CD4-positive, alpha-beta memory T cell (primary cell): ENCODE measurements around the gene CERS6. TPM values are rescaled to one million over a fixed set of nuclear protein-coding genes. Genes with fewer than 3 reads are reported as not detected.
A peak's percentile ranks its signal among the peaks of the same experiment; 100 is the strongest.

Experiments used
- CTCF ChIA-PET: fragments of 350-600 bp; sonication (Branson Sonifier 250); formaldehyde crosslinking; loops from one replicate; lab custom pipeline; 2021; ENCODE audit warnings: inconsistent platforms; ENCODE audit not compliant: partially characterized antibody; lab: Charles Lee
- POLR2A ChIA-PET: fragments of 350-600 bp; sonication (Branson Sonifier 250); formaldehyde crosslinking; loops from one replicate; lab custom pipeline; 2021; ENCODE audit not compliant: partially characterized antibody; lab: Charles Lee
- DNase-seq, 5 donors: peaks; one replicate each; pipeline versions ENCODE4 v3.0.0 to v3.0.0-alpha.2; 2020 to 2022; ENCODE audit warnings: mixed read lengths in 1 of 5
- H3K27ac ChIP-seq: one replicate; pipeline ENCODE4 v1.7.0; 2013; ENCODE audit warnings: low read depth, low read length
- H3K27me3 ChIP-seq: 2 replicates; pipeline ENCODE4 v1.7.0; 2013; ENCODE audit warnings: mild to moderate bottlenecking, low read length, moderate library complexity; ENCODE audit not compliant: insufficient read depth
- H3K36me3 ChIP-seq: 2 replicates; pipeline ENCODE4 v1.7.0; 2013; ENCODE audit warnings: mild to moderate bottlenecking, low read length, moderate library complexity; ENCODE audit not compliant: insufficient read depth
- H3K4me1 ChIP-seq: 2 replicates; pipeline ENCODE4 v1.7.0; 2013; ENCODE audit warnings: mild to moderate bottlenecking, low read length, moderate library complexity; ENCODE audit not compliant: insufficient read depth
- H3K4me3 ChIP-seq, 2 donors: one replicate each; pipeline ENCODE4 v1.7.0; 2013; ENCODE audit warnings: low read length in 2 of 2, mild to moderate bottlenecking in 1 of 2
- H3K9me3 ChIP-seq, 2 donors: one replicate each; pipeline ENCODE4 v1.7.0; 2013; ENCODE audit warnings: low read length in 2 of 2, control low read depth in 1 of 2; ENCODE audit not compliant: control insufficient read depth in 1 of 2
- H3K27ac Mint-ChIP-seq, 7 donors: one replicate each; pipeline ENCODE4 v1.8.0; 2020 to 2021; ENCODE audit warnings: mixed read lengths in 7 of 7, mild to moderate bottlenecking in 6 of 7, inconsistent platforms in 3 of 7, moderate library complexity in 3 of 7
- H3K27me3 Mint-ChIP-seq, 2 donors: one replicate each; pipeline ENCODE4 v1.8.0; 2020 to 2021; ENCODE audit warnings: mixed read lengths in 2 of 2
- H3K36me3 Mint-ChIP-seq, 2 donors: one replicate each; pipeline ENCODE4 v1.8.0; 2020 to 2021; ENCODE audit warnings: mixed read lengths in 2 of 2, inconsistent platforms in 1 of 2, mild to moderate bottlenecking in 1 of 2
- H3K4me1 Mint-ChIP-seq, 4 donors: one replicate each; pipeline ENCODE4 v1.8.0; 2020 to 2021; ENCODE audit warnings: mixed read lengths in 4 of 4, mild to moderate bottlenecking in 1 of 4
- H3K4me3 Mint-ChIP-seq, 8 donors: one replicate each; pipeline ENCODE4 v1.8.0; 2020 to 2021; ENCODE audit warnings: mixed read lengths in 8 of 8, mild to moderate bottlenecking in 7 of 8, moderate library complexity in 6 of 8, inconsistent platforms in 3 of 8
- H3K9me3 Mint-ChIP-seq, 8 donors: one replicate each; pipeline ENCODE4 v1.8.0; 2020 to 2021; ENCODE audit warnings: mixed read lengths in 8 of 8, mild to moderate bottlenecking in 5 of 8, inconsistent platforms in 3 of 8, moderate library complexity in 1 of 8
- intact Hi-C: fragments of 100-400 bp; cut with micrococcal nuclease; formaldehyde crosslinking; loops from one replicate; pipeline ENCODE4 v1.15.1; 2023
- polyA plus RNA-seq, 2 donors: library from polyadenylated mRNA; unstranded; fragments of 300-500 nt; fragmentation: Illumina TruSeq; gene quantifications; one replicate each; pipeline ENCODE4 v1.2.3, GENCODE V29; 2021
- total RNA-seq, 2 experiments: library from RNA; stranded (reverse); gene quantifications; one replicate each; pipeline ENCODE4 v1.2.3, GENCODE V29; 2021

CERS6 gene
- total and polyA plus RNA-seq, 4 experiments from 2014 or later, result 5.1 to 11.3 (median 7.6) TPM

DNA sequence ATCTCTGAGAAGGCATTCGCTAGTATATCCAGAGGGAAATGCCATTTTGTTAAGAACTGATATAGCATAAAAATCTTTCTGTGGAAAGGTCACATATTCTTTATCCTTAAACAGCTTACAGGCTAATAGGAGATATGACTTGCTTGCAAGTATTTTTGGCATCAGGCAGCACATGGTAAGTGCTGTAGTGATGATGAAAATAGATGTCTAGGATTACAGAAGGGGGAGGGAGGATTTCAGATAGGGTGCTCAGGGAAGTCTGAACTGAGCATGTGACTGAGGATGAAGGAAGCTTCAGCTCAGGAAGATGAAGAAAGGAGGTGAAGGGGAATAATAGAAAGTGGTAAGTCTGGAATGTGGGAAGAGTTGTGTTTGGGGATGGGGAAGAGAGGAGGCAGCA lies 187.9 kb downstream of the CERS6 start:
- no peak overlapping the region for H3K4me3 Mint-ChIP-seq
- H3K4me1 Mint-ChIP-seq, result peaks cover 6 to 10% (median 6%) of the 10 kb centered on the region in 4 donors
- no peak overlapping the region for H3K27ac ChIP-seq
- H3K4me3 ChIP-seq, result no peak overlapping the region
- H3K27ac Mint-ChIP-seq, result peak overlapping the region in 1 of 7 donors; percentile 0
- intact Hi-C loops, result no loop called here
- H3K9me3 Mint-ChIP-seq, result peaks cover 0 to 2% (median 0%) of the 10 kb centered on the region in 8 donors
- H3K27me3 Mint-ChIP-seq, result no peaks in the 10 kb centered on the region
- POLR2A ChIA-PET, result no interaction called here
- no peaks in the 10 kb centered on the region for H3K27me3 ChIP-seq
- CTCF ChIA-PET, result no interaction called here
- no peak for DNase-seq
- H3K4me1 ChIP-seq, result no peaks in the 10 kb centered on the region
- H3K9me3 ChIP-seq, result no peaks in the 10 kb centered on the region
- no peaks in the 10 kb centered on the region for H3K36me3 ChIP-seq
- H3K36me3 Mint-ChIP-seq, result peaks cover 0 to 3% of the 10 kb centered on the region in 2 donors

- Histone ChIP-seq H3K27ac (no peak overlapping the region), H3K4me1 (no peaks in the 10 kb centered on the region), H3K4me3 (no peak overlapping the region), H3K36me3 (no peaks in the 10 kb centered on the region), H3K9me3 (no peaks in the 10 kb centered on the region), H3K27me3 (no peaks in the 10 kb centered on the region)
- H3K27me3 Mint-ChIP-seq, result no peaks in the 10 kb centered on the region
- peaks cover 0 to 2% (median 0%) of the 10 kb centered on the region in 8 donors for H3K9me3 Mint-ChIP-seq
- ChIA-PET POLR2A (no interaction called here), CTCF (no interaction called here)
- peaks cover 0 to 3% of the 10 kb centered on the region in 2 donors for H3K36me3 Mint-ChIP-seq
- H3K27ac Mint-ChIP-seq, result peak overlapping the region in 1 of 7 donors; percentile 40
- no peak overlapping the region for H3K4me3 Mint-ChIP-seq
- intact Hi-C loops, result no loop called here
- peaks cover 4 to 10% (median 6%) of the 10 kb centered on the region in 4 donors for H3K4me1 Mint-ChIP-seq
- no peak for DNase-seq
Measured at GRCh38 chr2:168645696-168646338, 189.7 kb downstream of the CERS6 start.

- Mint-ChIP-seq H3K36me3 (peaks cover 0 to 3% of the 10 kb centered on the region in 2 donors), H3K9me3 (peaks cover 0 to 2% (median 0%) of the 10 kb centered on the region in 8 donors), H3K4me1 (peaks cover 2 to 5% (median 3%) of the 10 kb centered on the region in 4 donors), H3K27ac (no peak overlapping the region), H3K4me3 (no peak overlapping the region), H3K27me3 (no peaks in the 10 kb centered on the region)
- CTCF ChIA-PET, result no interaction called here
- intact Hi-C loops, result no loop called here
- Histone ChIP-seq H3K9me3 (no peaks in the 10 kb centered on the region), H3K27me3 (no peaks in the 10 kb centered on the region), H3K36me3 (no peaks in the 10 kb centered on the region), H3K4me3 (no peak overlapping the region), H3K27ac (no peak overlapping the region), H3K4me1 (no peaks in the 10 kb centered on the region)
- no peak for DNase-seq
- POLR2A ChIA-PET, result no interaction called here
Measured at GRCh38 chr2:168649105-168649504, 193.0 kb downstream of the CERS6 start.

DNA sequence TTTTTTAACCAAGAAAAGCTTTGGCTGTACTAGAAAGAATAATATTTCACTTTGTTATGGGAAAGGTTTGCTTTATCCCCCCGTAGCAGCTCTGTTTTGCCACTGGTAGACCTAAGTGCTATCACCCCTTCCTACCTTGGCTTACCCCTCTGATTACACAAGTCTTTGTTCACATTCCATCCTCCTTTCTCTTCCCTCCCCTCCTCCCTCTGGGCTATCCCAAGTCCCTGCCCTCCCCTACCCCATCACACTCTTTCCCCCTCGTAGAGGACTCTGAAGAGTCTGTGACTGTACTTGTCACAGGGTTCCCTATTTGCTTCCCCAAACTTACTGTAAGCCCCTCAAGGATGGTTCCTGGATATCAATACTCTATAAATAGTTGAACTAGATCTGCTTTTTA lies 193.5 kb downstream of the CERS6 start:
- DNase-seq, result no peak
- Mint-ChIP-seq H3K4me1 (peaks cover 0 to 3% (median under 1%) of the 10 kb centered on the region in 4 donors), H3K27me3 (no peaks in the 10 kb centered on the region), H3K27ac (no peak overlapping the region), H3K36me3 (peaks cover 0 to 4% of the 10 kb centered on the region in 2 donors), H3K4me3 (no peak overlapping the region), H3K9me3 (peaks cover 0 to 2% (median 0%) of the 10 kb centered on the region in 8 donors)
- no peaks in the 10 kb centered on the region for H3K9me3 ChIP-seq
- H3K27me3 ChIP-seq, result no peaks in the 10 kb centered on the region
- H3K4me1 ChIP-seq, result no peaks in the 10 kb centered on the region
- ChIA-PET CTCF (no interaction called here), POLR2A (no interaction called here)
- H3K36me3 ChIP-seq, result no peaks in the 10 kb centered on the region
- no peak overlapping the region for H3K27ac ChIP-seq
- no peak overlapping the region for H3K4me3 ChIP-seq
- intact Hi-C loops, result no loop called here

- Histone ChIP-seq H3K4me1 (no peaks in the 10 kb centered on the region), H3K9me3 (no peaks in the 10 kb centered on the region), H3K36me3 (no peaks in the 10 kb centered on the region), H3K4me3 (no peak overlapping the region), H3K27ac (no peak overlapping the region), H3K27me3 (no peaks in the 10 kb centered on the region)
- H3K36me3 Mint-ChIP-seq, result peaks cover 0 to 7% of the 10 kb centered on the region in 2 donors
- H3K27me3 Mint-ChIP-seq, result no peaks in the 10 kb centered on the region
- CTCF ChIA-PET, result no interaction called here
- H3K27ac Mint-ChIP-seq, result no peak overlapping the region
- POLR2A ChIA-PET, result no interaction called here
- H3K4me3 Mint-ChIP-seq, result no peak overlapping the region
- no peak for DNase-seq
- intact Hi-C loops, result no loop called here
- peaks cover 0 to 2% (median 0%) of the 10 kb centered on the region in 8 donors for H3K9me3 Mint-ChIP-seq
- peaks cover 0 to 3% (median 0%) of the 10 kb centered on the region in 4 donors for H3K4me1 Mint-ChIP-seq
Measured at GRCh38 chr2:168650139-168650538, 194.1 kb downstream of the CERS6 start.

DNA sequence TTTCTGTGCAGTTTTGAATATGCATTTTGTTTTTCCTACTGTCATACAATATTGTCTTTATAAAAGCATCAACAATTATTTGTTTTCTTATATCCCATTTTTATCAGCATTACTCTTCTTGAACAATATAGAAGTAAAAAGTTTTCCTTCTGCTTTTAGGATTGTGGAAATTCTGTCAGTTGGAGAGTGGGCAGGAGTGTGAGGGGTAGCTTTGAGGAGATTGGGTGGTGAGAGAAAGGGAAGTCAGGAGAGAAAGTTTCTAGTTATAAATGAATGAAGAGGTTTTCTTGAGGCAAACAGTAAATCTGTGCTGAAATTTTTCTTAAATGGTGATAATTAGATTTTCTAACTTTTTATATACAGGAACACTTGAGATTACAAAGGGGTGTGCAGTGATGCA lies 194.7 kb downstream of the CERS6 start:
- intact Hi-C loops, result no loop called here
- H3K36me3 Mint-ChIP-seq, result peaks cover 0 to 4% of the 10 kb centered on the region in 2 donors
- H3K27ac ChIP-seq, result no peak overlapping the region
- no peaks in the 10 kb centered on the region for H3K27me3 Mint-ChIP-seq
- ChIA-PET POLR2A (no interaction called here), CTCF (no interaction called here)
- H3K27ac Mint-ChIP-seq, result no peak overlapping the region
- DNase-seq, result no peak
- peaks cover 0 to 3% (median 0%) of the 10 kb centered on the region in 4 donors for H3K4me1 Mint-ChIP-seq
- no peaks in the 10 kb centered on the region for H3K4me1 ChIP-seq
- H3K9me3 Mint-ChIP-seq, result no peaks in the 10 kb centered on the region
- no peak overlapping the region for H3K4me3 ChIP-seq
- no peak overlapping the region for H3K4me3 Mint-ChIP-seq
- H3K36me3 ChIP-seq, result no peaks in the 10 kb centered on the region
- H3K27me3 ChIP-seq, result no peaks in the 10 kb centered on the region
- no peaks in the 10 kb centered on the region for H3K9me3 ChIP-seq

- intact Hi-C loops, result no loop called here
- ChIA-PET CTCF (interaction anchor here (1.0 kb wide), 1 partner anchor 35 kb away, joined by 4 read pairs; no protein-coding TSS in a partner anchor), POLR2A (no interaction called here)
- Histone ChIP-seq H3K27ac (no peak overlapping the region), H3K9me3 (no peaks in the 10 kb centered on the region), H3K27me3 (no peaks in the 10 kb centered on the region), H3K4me3 (no peak overlapping the region), H3K36me3 (no peaks in the 10 kb centered on the region), H3K4me1 (no peaks in the 10 kb centered on the region)
- no peak for DNase-seq
- Mint-ChIP-seq H3K9me3 (no peaks in the 10 kb centered on the region), H3K36me3 (peaks cover 0 to 3% of the 10 kb centered on the region in 2 donors), H3K4me1 (no peaks in the 10 kb centered on the region), H3K27ac (no peak overlapping the region), H3K27me3 (no peaks in the 10 kb centered on the region), H3K4me3 (no peak overlapping the region)
Measured at GRCh38 chr2:168652997-168653921, 197.2 kb downstream of the CERS6 start.
